WTC11 (cell line): ENCODE measurements around the gene PRIM1. TPM values are rescaled to one million over a fixed set of nuclear protein-coding genes. Genes with fewer than 3 reads are reported as not detected.
"Not testable (repeated sequence)": the region's sequence is repeated elsewhere in the genome, so short reads cannot be mapped to it uniquely, and the experiment has no call there.

Experiments
- ATAC-seq: fragments of 200-7000 bp; cut with Tn5 transposase; 2 replicates; pipeline ENCODE4 v1.10.0; 2021; ENCODE audit warnings: mild to moderate bottlenecking, moderate library complexity
- CTCF ChIA-PET: fragments of 300-600 bp; sonication (Branson Sonifier 250); formaldehyde crosslinking; loops from one replicate; lab custom pipeline; 2021; ENCODE audit warnings: antibody characterized with exemption; lab: Charles Lee
- POLR2A ChIA-PET: fragments of 350-600 bp; sonication (Branson Sonifier 250); formaldehyde crosslinking; loops from one replicate; lab custom pipeline; 2021; ENCODE audit warnings: antibody characterized with exemption; lab: Charles Lee
- DNase-seq: peaks from one replicate; pipeline ENCODE4 v3.0.0; 2021; ENCODE audit warnings: low spot score
- H3K27ac Mint-ChIP-seq: 2 replicates; pipeline ENCODE4 v1.8.0; 2021; ENCODE audit warnings: mixed read lengths
- H3K27me3 Mint-ChIP-seq: 2 replicates; pipeline ENCODE4 v1.8.0; 2021; ENCODE audit warnings: low read depth, mild to moderate bottlenecking, moderate library complexity, mixed read lengths
- H3K36me3 Mint-ChIP-seq: 2 replicates; pipeline ENCODE4 v1.8.0; 2021; ENCODE audit warnings: mixed read lengths
- H3K4me1 Mint-ChIP-seq: 2 replicates; pipeline ENCODE4 v1.8.0; 2022; ENCODE audit warnings: mixed read lengths
- H3K4me3 Mint-ChIP-seq: 2 replicates; pipeline ENCODE4 v1.8.0; 2021; ENCODE audit warnings: mild to moderate bottlenecking, moderate library complexity, mixed read lengths
- H3K9me3 Mint-ChIP-seq: 2 replicates; pipeline ENCODE4 v1.8.0; 2021; ENCODE audit warnings: mixed read lengths
- FOXK1 ChIP-seq: sonication (generic); formaldehyde crosslinking; IDR thresholded peaks from 2 replicates; pipeline ENCODE4 v1.8.0; 2022; ENCODE audit warnings: mild to moderate bottlenecking, moderate library complexity, missing genetic modification reagents
- JAZF1 ChIP-seq: fragments of 250-450 bp; sonication (Bioruptor Pico); IDR thresholded peaks from 2 replicates; pipeline ENCODE4 v1.9.0; 2021; ENCODE audit warnings: moderate library complexity, mild to moderate bottlenecking, inconsistent platforms
- MXD4 ChIP-seq: fragments of 250-450 bp; sonication (Bioruptor Pico); IDR thresholded peaks from 2 replicates; pipeline ENCODE4 v1.8.0; 2021; ENCODE audit warnings: mild to moderate bottlenecking, moderate library complexity, borderline replicate concordance
- NFATC4 ChIP-seq: fragments of 250-450 bp; sonication (Bioruptor Pico); IDR thresholded peaks from 2 replicates; pipeline ENCODE4 v1.9.0; 2021; ENCODE audit warnings: mild to moderate bottlenecking
- NR1H2 ChIP-seq: sonication (generic); formaldehyde crosslinking; IDR thresholded peaks from 2 replicates; pipeline ENCODE4 v1.9.0; 2021; ENCODE audit warnings: mild to moderate bottlenecking, moderate library complexity, missing genetic modification reagents
- NR3C1 ChIP-seq: sonication (generic); formaldehyde crosslinking; conservative IDR thresholded peaks from 2 replicates; pipeline ENCODE4 v1.8.1; 2023; ENCODE audit warnings: low read depth, mild to moderate bottlenecking, missing genetic modification reagents
- PRRX2 ChIP-seq: fragments of 250-450 bp; sonication (Bioruptor Pico); IDR thresholded peaks from 2 replicates; pipeline ENCODE4 v1.8.0; 2021; ENCODE audit warnings: mild to moderate bottlenecking
- RELA ChIP-seq: sonication (generic); formaldehyde crosslinking; IDR thresholded peaks from 2 replicates; pipeline ENCODE4 v1.8.1; 2022; ENCODE audit warnings: missing genetic modification reagents, mild to moderate bottlenecking, borderline replicate concordance
- SMAD3 ChIP-seq: sonication (generic); formaldehyde crosslinking; IDR thresholded peaks from 2 replicates; pipeline ENCODE4 v1.8.0; 2022; ENCODE audit warnings: missing genetic modification reagents, mild to moderate bottlenecking, borderline replicate concordance
- TP53 ChIP-seq: sonication (generic); formaldehyde crosslinking; IDR thresholded peaks from 2 replicates; pipeline ENCODE4 v1.8.1; 2023; ENCODE audit warnings: mild to moderate bottlenecking, missing genetic modification reagents
- ZNF121 ChIP-seq: sonication (generic); formaldehyde crosslinking; IDR thresholded peaks from 2 replicates; pipeline ENCODE4 v1.8.0; 2023; ENCODE audit warnings: missing genetic modification reagents
- ZNF232 ChIP-seq: sonication (generic); formaldehyde crosslinking; IDR thresholded peaks from 2 replicates; pipeline ENCODE4 v1.8.0; 2022; ENCODE audit warnings: mild to moderate bottlenecking, missing genetic modification reagents
- ZNF423 ChIP-seq: fragments of 250-450 bp; sonication (Bioruptor Pico); IDR thresholded peaks from 2 replicates; pipeline ENCODE4 v2.1.2; 2022; ENCODE audit warnings: mild to moderate bottlenecking, moderate library complexity
- total RNA-seq: library from RNA; stranded (reverse); gene quantifications from 3 replicates; pipeline ENCODE4 v1.2.3, GENCODE V29; 2021
- TF ChIP-seq, protein P1 (sequence below): sonication (generic); formaldehyde crosslinking; IDR thresholded peaks from 2 replicates; pipeline ENCODE4 v1.8.0; 2022; ENCODE audit warnings: mild to moderate bottlenecking, missing genetic modification reagents
- TF ChIP-seq, protein P2 (sequence below): sonication (generic); formaldehyde crosslinking; conservative IDR thresholded peaks from 2 replicates; pipeline ENCODE4 v1.8.1; 2022; ENCODE audit warnings: mild to moderate bottlenecking, missing genetic modification reagents
- TF ChIP-seq, protein P3 (sequence below): sonication (generic); formaldehyde crosslinking; IDR thresholded peaks from 2 replicates; pipeline ENCODE4 v1.8.1; 2022; ENCODE audit warnings: low read depth, mild to moderate bottlenecking, moderate library complexity, missing genetic modification reagents, borderline replicate concordance
- TF ChIP-seq, protein P4 (sequence below): sonication (generic); formaldehyde crosslinking; IDR thresholded peaks from 2 replicates; pipeline ENCODE4 v1.8.1; 2023; ENCODE audit warnings: mild to moderate bottlenecking, missing genetic modification reagents, moderate library complexity
- TF ChIP-seq, protein P5 (sequence below): sonication (generic); formaldehyde crosslinking; IDR thresholded peaks from 2 replicates; pipeline ENCODE4 v1.8.0; 2022; ENCODE audit warnings: mild to moderate bottlenecking, missing genetic modification reagents
- TF ChIP-seq, protein P6 (sequence below): sonication (generic); formaldehyde crosslinking; IDR thresholded peaks from 2 replicates; pipeline ENCODE4 v1.8.1; 2023; ENCODE audit warnings: mild to moderate bottlenecking, missing genetic modification reagents

Gene PRIM1
- total RNA-seq, 1 experiment from 2014 or later = 54.0 TPM

DNA sequence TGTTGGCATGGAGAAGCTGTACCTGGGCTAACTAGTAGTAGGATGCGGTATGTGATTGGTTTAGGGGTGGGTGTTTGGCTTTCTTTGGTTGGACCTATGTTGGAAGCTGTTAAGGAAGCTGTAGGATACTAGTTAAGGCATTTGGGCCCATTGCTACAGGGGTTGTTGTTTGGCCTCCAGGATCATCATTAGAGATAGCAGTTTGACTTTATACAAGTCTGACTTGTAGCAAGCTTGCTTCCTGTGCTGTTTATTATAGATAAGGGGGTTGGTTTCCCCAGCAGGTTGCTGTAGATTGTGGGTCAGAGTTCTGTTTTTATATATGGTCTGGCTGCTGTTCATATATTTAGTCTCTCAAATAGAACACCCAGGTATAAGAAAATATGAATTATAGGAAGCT, 1.4 kb upstream of the PRIM1 start (continued):
- TF ChIP-seq RELA (CRISPR knock-in tag) = no peak

DNA sequence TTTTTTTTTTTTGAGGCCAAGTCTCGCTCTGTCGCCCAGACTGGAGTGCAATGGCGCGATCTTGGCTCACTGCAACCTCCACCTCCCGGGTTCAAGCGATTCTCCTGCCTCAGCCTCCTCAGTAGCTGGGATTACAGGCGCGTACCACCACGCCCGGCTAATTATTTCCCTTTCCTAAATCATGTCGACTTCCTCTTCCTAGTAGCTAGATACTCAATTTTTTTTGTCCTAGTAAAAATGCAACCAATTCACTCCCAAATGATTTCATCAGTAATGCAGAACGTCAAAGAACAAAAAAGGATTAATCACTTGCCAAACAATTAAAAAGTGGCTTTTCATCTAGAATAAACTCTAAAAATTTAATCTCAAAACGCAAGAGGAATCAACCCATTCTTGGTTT, 1.5 kb downstream of the PRIM1 start:
- CTCF ChIA-PET = interaction anchor here (1.5 kb wide), 1 partner anchor 251 kb away, joined by 4 read pairs; no protein-coding TSS in a partner anchor
- H3K4me3 Mint-ChIP-seq = peak overlapping the region; percentile 92
- not testable (repeated sequence) for H3K27me3 Mint-ChIP-seq, ATAC-seq, H3K27ac Mint-ChIP-seq, H3K9me3 Mint-ChIP-seq, DNase-seq
- peaks cover 45% of the 10 kb centered on the region for H3K36me3 Mint-ChIP-seq
- POLR2A ChIA-PET = interaction anchor here (0.9 kb wide), 1 partner anchor 8 kb away, joined by 3 read pairs; no protein-coding TSS in a partner anchor
- H3K4me1 Mint-ChIP-seq = peaks cover 17% of the 10 kb centered on the region

DNA sequence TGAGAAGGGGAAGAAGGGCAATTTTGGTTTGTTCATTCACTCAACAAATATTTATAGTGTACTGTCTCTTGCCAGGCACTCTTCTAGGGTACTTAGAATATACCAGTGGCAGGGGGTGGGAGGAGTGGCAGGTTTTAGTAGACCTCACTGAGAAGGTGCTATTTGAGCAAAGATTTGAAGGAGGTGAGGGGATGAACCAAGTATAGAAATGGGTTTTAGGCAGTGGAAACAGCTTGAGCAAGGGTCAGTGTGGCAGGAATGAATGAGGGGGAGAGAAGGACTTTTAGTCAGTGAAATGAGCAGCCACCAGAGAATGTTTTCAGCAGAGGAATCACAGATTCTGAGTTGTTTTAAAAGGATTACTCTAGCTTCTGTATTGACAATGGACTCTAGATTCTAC, 2.3 kb downstream of the PRIM1 start:
- H3K36me3 Mint-ChIP-seq = peaks cover 50% of the 10 kb centered on the region
- no peak for ATAC-seq
- H3K27ac Mint-ChIP-seq = peak overlapping the region; percentile 81
- peaks cover 2% of the 10 kb centered on the region; the same call in 1 of the 2 replicates for H3K27me3 Mint-ChIP-seq
- TF ChIP-seq FOXK1 (no peak), NR3C1 (CRISPR knock-in tag) (no peak)
- TF ChIP-seq, all 79 proteins: peak for 0
- no peak for DNase-seq
- ChIA-PET POLR2A (no interaction called here), CTCF (no interaction called here)
- Mint-ChIP-seq H3K4me3 (peak overlapping the region; percentile 51), H3K9me3 (no peaks in the 10 kb centered on the region), H3K4me1 (peaks cover 17% of the 10 kb centered on the region)

DNA sequence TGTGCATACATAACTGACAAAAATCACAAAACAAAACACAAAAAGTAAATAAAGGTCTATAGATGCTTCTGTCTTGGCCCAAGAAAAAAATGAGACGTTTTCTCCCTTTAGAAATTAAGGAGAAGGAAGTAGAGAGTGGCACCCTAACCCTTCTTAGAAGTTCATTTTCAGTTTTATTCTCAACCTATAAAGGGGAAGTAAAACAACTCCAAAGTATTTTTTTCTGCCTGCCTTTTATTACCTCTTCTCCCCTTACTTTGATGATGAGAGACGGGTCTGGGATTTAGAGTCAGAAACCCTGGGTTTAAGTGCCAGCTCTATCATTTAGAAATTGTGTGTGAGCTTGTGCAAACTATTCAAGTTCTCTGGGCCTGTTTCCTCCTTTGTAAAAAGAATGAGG, 2.8 kb downstream of the PRIM1 start:
- TF ChIP-seq JAZF1 (CRISPR knock-in tag) (no peak), RELA (CRISPR knock-in tag) (no peak), NFATC4 (CRISPR knock-in tag) (no peak), MXD4 (CRISPR knock-in tag) (no peak), ZNF232 (CRISPR knock-in tag) (no peak), TP53 (CRISPR knock-in tag) (no peak), ZNF423 (CRISPR knock-in tag) (no peak), NR1H2 (no peak), SMAD3 (no peak), PRRX2 (no peak), ZNF121 (no peak)
- TF ChIP-seq, protein P1, sequence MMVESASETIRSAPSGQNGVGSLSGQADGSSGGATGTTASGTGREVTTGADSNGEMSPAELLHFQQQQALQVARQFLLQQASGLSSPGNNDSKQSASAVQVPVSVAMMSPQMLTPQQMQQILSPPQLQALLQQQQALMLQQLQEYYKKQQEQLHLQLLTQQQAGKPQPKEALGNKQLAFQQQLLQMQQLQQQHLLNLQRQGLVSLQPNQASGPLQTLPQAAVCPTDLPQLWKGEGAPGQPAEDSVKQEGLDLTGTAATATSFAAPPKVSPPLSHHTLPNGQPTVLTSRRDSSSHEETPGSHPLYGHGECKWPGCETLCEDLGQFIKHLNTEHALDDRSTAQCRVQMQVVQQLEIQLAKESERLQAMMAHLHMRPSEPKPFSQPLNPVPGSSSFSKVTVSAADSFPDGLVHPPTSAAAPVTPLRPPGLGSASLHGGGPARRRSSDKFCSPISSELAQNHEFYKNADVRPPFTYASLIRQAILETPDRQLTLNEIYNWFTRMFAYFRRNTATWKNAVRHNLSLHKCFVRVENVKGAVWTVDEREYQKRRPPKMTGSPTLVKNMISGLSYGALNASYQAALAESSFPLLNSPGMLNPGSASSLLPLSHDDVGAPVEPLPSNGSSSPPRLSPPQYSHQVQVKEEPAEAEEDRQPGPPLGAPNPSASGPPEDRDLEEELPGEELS (CRISPR knock-in tag) = no peak
- TF ChIP-seq, protein P2, sequence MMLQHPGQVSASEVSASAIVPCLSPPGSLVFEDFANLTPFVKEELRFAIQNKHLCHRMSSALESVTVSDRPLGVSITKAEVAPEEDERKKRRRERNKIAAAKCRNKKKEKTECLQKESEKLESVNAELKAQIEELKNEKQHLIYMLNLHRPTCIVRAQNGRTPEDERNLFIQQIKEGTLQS (CRISPR knock-in tag) = no peak
- TF ChIP-seq, protein P3, sequence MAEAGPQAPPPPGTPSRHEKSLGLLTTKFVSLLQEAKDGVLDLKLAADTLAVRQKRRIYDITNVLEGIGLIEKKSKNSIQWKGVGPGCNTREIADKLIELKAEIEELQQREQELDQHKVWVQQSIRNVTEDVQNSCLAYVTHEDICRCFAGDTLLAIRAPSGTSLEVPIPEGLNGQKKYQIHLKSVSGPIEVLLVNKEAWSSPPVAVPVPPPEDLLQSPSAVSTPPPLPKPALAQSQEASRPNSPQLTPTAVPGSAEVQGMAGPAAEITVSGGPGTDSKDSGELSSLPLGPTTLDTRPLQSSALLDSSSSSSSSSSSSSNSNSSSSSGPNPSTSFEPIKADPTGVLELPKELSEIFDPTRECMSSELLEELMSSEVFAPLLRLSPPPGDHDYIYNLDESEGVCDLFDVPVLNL (CRISPR knock-in tag) = no peak
- TF ChIP-seq, protein P4, sequence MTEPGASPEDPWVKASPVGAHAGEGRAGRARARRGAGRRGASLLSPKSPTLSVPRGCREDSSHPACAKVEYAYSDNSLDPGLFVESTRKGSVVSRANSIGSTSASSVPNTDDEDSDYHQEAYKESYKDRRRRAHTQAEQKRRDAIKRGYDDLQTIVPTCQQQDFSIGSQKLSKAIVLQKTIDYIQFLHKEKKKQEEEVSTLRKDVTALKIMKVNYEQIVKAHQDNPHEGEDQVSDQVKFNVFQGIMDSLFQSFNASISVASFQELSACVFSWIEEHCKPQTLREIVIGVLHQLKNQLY = no peak
- TF ChIP-seq, protein P5, sequence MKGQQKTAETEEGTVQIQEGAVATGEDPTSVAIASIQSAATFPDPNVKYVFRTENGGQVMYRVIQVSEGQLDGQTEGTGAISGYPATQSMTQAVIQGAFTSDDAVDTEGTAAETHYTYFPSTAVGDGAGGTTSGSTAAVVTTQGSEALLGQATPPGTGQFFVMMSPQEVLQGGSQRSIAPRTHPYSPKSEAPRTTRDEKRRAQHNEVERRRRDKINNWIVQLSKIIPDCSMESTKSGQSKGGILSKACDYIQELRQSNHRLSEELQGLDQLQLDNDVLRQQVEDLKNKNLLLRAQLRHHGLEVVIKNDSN (CRISPR knock-in tag) = no peak
- TF ChIP-seq, protein P6, sequence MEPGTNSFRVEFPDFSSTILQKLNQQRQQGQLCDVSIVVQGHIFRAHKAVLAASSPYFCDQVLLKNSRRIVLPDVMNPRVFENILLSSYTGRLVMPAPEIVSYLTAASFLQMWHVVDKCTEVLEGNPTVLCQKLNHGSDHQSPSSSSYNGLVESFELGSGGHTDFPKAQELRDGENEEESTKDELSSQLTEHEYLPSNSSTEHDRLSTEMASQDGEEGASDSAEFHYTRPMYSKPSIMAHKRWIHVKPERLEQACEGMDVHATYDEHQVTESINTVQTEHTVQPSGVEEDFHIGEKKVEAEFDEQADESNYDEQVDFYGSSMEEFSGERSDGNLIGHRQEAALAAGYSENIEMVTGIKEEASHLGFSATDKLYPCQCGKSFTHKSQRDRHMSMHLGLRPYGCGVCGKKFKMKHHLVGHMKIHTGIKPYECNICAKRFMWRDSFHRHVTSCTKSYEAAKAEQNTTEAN (CRISPR knock-in tag) = no peak
- Mint-ChIP-seq H3K27ac (no peak overlapping the region), H3K4me3 (no peak overlapping the region), H3K36me3 (peaks cover 55% of the 10 kb centered on the region), H3K27me3 (peaks cover 2% of the 10 kb centered on the region; the same call in 1 of the 2 replicates), H3K9me3 (no peaks in the 10 kb centered on the region), H3K4me1 (peaks cover 17% of the 10 kb centered on the region)
- ATAC-seq = no peak
- ChIA-PET CTCF (no interaction called here), POLR2A (no interaction called here)
- DNase-seq = no peak
